ENCODE data around the gene TRAPPC11.

- TF ChIP-seq CTCF (IDR thresholded peaks at IDR 0.05) (no peak), POLR2A (IDR thresholded peaks at IDR 0.05) (no peak)
Measured at GRCh38 chr4:183686461-183686860, 27.4 kb downstream of the TRAPPC11 start.

Measured in thyroid gland (tissue), 4 donors.